ENCODE data around the gene HIVEP3. TPM values are rescaled to one million over a fixed set of nuclear protein-coding genes. Genes with fewer than 3 reads are reported as not detected.

HIVEP3 gene
- total RNA-seq, 1 experiment from 2014 or later = 1.4 TPM

GRCh38 chr1:41673378-41673777, 245.3 kb downstream of the HIVEP3 start:
- Histone ChIP-seq H2AK5ac (ENCODE audit: insufficient read length, low read length) (no peak overlapping the region), H3K14ac (ENCODE audit: insufficient read depth, low read length) (no peak overlapping the region), H4K20me1 (ENCODE audit: control insufficient read depth, insufficient read depth, insufficient read length) (no peaks in the 10 kb centered on the region), H3K27ac (ENCODE audit: insufficient read length, low read depth, low read length) (no peak overlapping the region), H3K4ac (ENCODE audit: low read depth, low read length) (no peak overlapping the region), H3T11ph (ENCODE audit: low read length) (no peak overlapping the region), H2BK15ac (ENCODE audit: low read depth, low read length) (no peak overlapping the region), H3K56ac (ENCODE audit: insufficient read length, low read depth, low read length) (no peak overlapping the region), H2BK5ac (ENCODE audit: insufficient read length, low read length) (no peak overlapping the region), H2BK12ac (ENCODE audit: insufficient read length, low read depth, low read length) (no peak overlapping the region), H3K9me3 (ENCODE audit: control insufficient read depth, low read depth, low read length) (no peaks in the 10 kb centered on the region), H3K23me2 (ENCODE audit: insufficient read length, low read depth, low read length, poor library complexity, severe bottlenecking) (no peaks in the 10 kb centered on the region), H4K91ac (ENCODE audit: insufficient read length, low read depth, low read length) (no peak overlapping the region), H3K18ac (ENCODE audit: insufficient read length, low read depth, low read length) (no peak overlapping the region), H2AFZ (ENCODE audit: low read length) (no peak overlapping the region), H3K9ac (ENCODE audit: extremely low read depth, insufficient read length, low read length) (no peak overlapping the region), H3K4me1 (ENCODE audit: insufficient read depth, low read length) (no peaks in the 10 kb centered on the region), H4K8ac (replicated peaks; ENCODE audit: insufficient read length, low read depth, low read length) (no peak overlapping the region), H2BK120ac (ENCODE audit: low read depth, low read length, poor library complexity, severe bottlenecking) (no peak overlapping the region), H3K27me3 (ENCODE audit: insufficient read depth, low read length) (no peaks in the 10 kb centered on the region), H3K4me2 (ENCODE audit: insufficient read depth, insufficient read length, low read length) (no peak overlapping the region), H3K23ac (ENCODE audit: insufficient read length, low read depth, low read length) (no peak overlapping the region), H3K79me2 (ENCODE audit: insufficient read depth, low read length) (no peaks in the 10 kb centered on the region), H4K5ac (ENCODE audit: insufficient read length, low read depth, low read length) (no peak overlapping the region), H2BK20ac (ENCODE audit: low read depth, low read length, poor library complexity, severe bottlenecking) (no peak overlapping the region), H3K79me1 (ENCODE audit: insufficient read depth, low read depth, low read length, poor library complexity, severe bottlenecking) (no peaks in the 10 kb centered on the region)
- no peak for TF ChIP-seq CTCF (conservative IDR thresholded peaks at IDR 0.05)
- Mint-ChIP-seq H3K27me3 (ENCODE audit: low read depth) (peaks cover 8% of the 10 kb centered on the region), H3K36me3 (ENCODE audit: insufficient read depth in 1 of 3, low read depth in 3 of 3) (no peaks in the 10 kb centered on the region), H3K4me3 (no peak overlapping the region), H3K4me1 (peaks cover 20 to 22% of the 10 kb centered on the region in 2 experiments), H3K9me3 (no peaks in the 10 kb centered on the region), H3K27ac (no peak overlapping the region)
- DNase-seq = no peak
- WGBS (ENCODE audit: extremely low coverage, insufficient read length, low lambda C conversion rate) = no CpG with 5 or more reads among the region's 4 CpGs

Data from H9 (cell line).